Measurements from ENCODE around the gene DNAJB2.

DNAJB2 gene

DNA sequence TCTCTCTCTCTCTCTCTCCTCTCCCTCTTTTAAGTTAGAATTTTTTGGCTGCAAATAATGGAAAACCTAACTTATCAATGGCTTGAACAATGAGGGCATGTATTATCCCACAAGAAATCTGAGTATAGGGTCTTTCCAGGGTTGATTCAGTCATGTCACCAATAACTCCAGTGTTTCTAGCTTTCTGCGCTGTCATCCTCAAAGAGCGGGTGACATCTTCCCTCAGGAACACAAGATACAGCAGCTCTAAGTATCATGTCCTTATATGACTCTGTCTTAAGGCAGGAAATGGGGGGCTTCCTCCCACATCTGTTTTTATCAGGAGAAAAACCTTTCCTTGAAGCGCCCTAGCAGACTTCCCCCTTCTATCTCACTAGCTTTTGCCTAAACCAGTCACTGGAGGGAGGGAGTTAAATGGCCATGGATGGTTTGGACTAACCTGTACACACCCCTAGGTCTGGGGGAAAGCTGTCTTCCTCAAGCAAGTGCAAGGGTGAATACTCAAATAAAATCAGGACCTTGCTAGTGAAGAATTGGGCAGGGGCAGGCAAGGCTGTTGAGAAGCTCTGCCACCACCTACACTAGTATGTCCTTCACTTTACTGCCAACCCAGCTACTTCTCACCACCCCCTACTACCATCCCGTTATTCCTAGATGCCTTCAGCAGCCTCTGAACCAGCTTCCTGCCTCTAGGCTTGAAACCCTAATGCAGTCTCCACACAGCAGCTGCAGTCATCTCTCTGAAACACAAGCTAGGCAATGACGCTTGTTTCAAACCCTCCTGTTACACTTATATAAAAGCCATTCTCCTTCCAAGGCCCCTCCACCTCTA lies 17.9 kb upstream of the DNAJB2 start:
- DNase-seq, result no peak

DNA sequence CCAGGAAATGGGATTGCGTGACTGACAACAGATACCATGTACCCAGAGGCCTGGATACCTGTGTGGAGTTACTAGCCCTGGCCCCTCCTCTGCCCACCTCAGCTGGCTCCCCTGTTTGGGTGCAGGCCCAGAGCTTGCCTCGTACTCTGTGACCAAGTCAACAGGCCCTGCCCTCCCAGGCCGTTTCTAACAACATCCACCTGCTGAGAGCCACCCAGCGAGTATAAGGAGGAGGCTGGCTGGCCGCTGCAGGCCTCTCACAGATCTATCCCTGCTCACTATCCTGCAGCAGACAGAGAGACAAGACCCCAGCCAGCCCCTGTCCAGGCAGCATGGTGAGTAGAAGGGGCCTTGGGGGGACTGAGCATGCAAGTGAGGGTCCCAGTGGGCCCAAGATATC lies 12.9 kb upstream of the DNAJB2 start:
- no peak for DNase-seq

DNA sequence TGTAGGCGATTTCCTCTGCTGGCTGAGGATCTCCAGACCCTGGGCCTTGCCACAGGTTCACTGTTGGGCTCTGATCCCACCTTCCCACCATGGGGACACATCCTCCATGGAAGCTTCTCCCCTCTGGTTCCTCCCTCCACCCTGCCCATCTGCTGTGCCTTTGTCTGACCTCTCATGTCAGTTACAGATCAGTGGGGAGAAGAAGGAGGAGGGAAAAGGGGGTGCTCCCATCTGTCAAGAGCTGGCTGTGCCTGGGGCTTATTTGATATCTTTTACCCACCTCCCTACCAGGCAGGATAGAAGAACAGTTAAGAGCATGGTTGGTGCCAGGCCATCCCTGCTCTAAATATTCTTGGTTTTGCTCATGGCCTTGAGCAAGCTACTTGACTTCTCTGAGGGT lies 12.3 kb upstream of the DNAJB2 start:
- no peak for DNase-seq

DNA sequence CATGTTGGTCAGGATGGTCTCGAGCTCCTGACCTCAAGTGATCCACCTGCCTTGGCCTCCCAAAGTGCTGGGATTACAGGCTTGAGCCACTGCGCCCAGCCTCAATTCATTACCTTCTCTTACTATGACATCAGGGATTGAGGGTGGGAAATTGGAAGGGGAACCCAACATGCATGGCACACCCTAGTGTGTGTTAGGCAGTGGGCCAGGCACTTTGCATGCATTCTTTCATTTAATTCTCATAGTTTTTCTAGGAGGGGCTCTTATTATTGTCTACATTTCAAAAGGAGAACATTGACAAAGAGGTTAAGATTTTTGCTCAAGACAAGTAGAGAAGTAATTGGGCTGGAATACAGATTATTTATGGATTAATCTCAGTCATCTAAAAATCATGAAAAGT lies 10.9 kb upstream of the DNAJB2 start:
- no peak for DNase-seq

DNA sequence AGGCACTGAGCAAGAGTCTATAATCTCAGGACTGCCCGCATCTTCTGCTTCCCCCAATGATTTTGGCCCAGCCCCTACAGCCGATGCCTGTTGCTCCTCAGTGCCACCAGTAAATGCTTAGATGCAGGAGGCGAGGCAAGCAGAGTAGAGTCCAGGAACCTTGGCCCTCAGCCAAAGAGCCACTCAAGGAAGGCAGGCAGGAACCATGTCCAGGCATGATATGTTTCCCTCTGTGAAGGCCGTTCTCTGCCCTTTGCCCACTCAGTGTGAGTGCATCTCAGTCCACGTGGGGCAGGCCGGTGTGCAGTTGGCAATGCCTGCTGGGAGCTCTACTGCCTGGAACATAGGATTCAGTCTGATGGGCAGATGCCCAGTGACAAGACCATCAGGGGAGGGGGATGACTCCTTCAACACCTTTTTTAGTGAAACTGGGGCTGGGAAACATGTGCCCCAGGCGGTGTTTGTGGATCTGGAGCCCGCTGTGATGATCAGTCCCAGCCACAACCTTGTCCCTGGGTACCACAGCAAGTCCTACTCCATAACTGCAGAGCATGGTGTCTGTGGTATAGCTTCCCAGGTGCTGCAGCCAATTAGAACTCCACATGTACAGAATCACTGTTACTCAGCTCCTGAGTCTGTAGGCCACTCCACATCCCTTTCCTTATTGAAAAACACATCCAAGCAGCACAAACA lies 9.7 kb upstream of the DNAJB2 start:
- no peak for DNase-seq

GRCh38 chr2:219270055-219270372 lies 9.2 kb upstream of the DNAJB2 start:
- DNase-seq, result no peak

DNA sequence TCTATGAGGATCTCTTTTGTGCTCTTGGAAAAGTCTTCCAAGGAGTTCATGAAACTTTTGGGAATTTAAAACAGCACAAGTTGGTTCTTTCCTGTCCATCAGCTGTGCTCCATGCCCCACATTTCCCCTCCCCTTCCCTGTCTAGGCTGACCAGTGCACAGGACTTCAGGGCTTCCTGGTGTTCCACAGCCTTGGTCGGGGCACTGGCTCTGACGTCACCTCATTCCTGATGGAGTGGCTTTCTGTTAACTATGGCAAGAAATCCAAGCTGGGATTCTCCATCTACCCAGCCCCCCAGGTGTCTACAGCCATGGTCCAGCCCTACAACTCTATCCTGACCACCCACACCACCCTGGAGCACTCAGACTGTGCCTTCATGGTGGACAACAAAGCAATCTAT lies 8.1 kb upstream of the DNAJB2 start:
- DNase-seq, result no peak

DNA sequence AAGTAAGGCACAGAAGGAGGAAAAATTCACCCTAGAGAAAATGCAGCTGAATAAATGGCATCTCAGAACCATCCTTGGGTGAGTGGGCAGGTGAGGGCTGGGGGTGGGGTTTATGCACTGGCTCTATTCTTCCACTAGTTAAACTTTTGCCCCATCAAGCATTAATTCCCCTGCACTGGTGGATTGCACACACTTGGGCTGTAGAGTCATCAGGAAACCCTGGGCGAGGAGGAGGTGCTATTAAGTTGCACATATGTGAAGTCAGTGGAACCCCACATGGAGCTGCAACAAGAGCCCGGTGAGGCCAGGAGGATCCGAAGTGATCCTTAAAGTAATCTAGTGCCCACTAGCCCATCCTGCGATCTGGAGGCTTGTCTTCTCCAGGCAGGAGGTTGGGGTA lies 6.8 kb upstream of the DNAJB2 start:
- DNase-seq, result no peak

- DNase-seq, result no peak
These were observed 6.2 kb upstream of the DNAJB2 start for GRCh38 chr2:219272995-219273394.

DNA sequence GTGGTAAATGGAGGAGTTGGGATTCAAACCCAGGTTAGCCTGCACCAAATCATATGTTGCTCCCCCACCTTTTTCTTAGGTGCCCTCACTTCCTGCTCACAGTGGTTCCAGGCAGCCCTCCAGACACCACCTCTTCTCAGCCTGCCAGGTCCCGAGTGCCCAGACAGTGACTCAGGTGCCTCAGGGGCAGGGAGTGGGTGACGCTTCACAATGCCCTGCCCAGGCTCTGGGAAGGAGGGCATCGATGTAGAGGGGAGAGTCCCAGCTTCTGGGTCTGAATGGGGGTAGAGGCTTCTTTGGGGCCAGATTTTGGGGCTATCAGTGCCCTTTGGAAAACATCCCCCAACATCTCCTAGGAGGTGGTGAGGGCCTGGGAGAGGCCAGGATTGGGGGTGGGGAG lies 5.2 kb upstream of the DNAJB2 start:
- no peak for DNase-seq

GRCh38 chr2:219274361-219274921 lies 4.7 kb upstream of the DNAJB2 start:
- DNase-seq, result no peak

DNA sequence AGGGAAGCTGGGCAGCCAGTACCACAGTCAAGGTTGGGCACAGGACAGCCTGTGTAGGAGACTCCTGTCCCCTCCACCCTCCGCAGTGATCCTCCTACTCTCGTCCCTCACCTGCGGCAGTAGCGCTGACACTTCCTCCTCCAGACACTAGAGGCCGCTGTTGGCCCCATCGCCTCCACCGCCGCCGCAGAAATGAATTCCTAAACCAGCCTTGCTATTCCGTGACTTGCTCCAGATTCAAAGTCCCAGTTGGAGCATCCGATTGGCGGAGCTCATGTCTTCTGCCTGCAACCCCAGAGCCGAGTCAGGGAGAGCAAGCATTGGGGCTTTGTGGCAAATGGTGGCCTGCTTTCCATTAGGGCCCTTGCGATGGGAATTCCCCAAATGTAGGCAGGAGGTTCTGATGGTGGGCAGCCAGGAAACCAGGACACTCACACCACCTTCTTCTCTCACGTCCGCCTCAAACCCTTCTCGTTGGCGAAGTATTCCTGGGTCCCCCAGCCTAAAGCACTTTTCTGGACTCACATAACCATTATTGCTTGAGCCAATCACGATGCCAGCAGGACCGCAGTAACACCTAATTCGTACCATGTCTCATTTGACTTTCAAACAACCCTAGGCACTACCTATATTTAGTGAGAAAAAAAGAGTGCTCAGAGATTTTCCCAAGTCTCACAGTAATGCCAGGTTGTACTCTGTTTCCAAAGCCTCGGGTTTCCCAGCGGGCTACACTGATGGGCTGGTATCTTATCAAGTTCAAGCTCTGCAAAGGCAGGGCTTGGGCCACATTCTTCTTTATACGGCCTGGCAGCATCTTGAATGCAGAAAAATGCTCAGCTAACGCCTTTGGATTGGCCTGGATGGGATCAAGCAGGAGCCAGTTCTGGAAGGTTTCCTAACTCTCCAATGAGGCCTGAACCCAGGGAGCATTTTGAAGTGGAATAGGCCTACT lies 1.2 kb upstream of the DNAJB2 start:
- DNase-seq, result peak; percentile 75

DNA sequence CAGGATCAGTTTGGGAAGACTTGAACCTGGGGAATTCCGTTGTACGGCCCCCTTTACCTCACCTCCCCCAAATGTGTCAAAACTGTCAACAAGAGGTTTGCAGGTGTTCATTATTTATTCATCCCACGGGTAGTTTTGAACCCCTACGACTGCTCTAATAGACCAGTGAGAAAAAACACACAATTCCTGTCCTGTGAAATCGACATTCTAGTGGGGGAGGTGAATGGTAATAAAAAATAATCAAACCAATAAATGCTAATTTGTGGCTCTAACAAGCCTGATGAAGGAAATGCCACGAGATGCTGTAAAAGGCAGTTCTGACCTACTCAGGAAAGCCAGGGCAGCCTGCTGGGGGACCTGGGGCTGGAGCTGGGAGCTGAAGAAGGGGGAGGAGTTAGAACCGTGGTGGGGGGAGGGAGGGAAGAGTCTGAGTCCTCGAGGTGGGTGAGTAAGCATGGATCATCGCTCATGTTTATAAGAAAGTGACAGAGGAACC lies 463 bp upstream of the DNAJB2 start:
- DNase-seq, result no peak

DNA sequence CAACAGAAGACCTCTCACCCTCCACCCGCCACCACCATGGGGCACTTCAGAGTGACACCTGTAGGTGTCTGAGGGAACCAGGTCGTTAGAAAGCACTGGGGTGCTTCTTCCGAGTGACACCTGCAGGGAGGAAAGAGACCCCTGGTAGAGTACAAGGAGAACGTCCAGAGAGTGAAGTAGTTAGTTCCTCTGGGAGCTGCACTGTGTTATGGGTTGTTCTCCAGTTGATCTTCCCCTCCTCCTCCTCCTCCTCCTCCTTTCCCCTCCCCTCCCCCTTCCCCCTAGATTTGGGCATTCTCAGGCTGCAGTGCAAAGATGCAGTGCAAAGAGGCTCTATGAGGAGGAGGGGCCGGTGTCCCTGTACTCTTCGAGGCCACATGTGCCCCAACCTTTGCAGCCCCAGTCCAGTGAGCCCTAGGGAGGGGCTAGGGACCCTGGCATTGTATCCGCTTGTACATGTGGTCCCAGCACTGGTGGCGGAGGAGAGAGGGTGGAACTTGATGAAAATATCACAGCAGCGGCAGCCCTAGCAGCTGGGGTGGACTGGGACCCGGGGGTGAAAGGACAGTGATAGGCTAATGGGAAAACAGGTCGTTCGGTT lies 850 bp downstream of the DNAJB2 start:
- DNase-seq, result no peak

- DNase-seq, result no peak
These were observed 1.5 kb downstream of the DNAJB2 start for GRCh38 chr2:219280651-219281050.

GRCh38 chr2:219281588-219281987 lies 2.4 kb downstream of the DNAJB2 start:
- no peak for DNase-seq

- DNase-seq, result no peak
These were observed 3.2 kb downstream of the DNAJB2 start for GRCh38 chr2:219282375-219282774.

DNA sequence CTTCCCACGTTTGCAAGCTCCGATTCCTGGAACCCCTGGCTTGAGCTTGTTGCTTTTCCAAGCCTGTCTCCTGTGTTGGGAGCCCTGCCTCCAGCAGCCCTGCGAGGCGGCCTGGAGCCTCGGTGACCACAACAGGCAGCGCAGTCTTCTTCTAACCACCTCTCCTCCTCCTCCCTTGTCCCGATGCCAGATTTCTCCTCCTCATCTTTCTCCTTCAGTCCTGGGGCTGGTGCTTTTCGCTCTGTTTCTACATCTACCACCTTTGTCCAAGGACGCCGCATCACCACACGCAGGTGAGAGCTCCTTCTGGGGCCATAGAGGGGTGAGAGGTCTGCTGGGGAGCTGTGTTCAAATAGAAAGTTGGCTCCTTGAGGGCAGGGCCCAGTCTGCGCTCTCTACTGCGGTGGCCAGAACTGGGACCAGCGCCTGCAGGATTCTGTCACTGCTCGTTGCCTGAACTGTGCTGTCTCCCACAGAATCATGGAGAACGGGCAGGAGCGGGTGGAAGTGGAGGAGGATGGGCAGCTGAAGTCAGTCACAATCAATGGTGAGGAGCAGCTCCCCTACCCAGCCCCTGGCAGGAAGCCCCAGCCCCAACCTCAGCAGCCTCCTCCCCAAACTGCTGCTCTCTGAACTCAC lies 3.9 kb downstream of the DNAJB2 start:
- no peak for DNase-seq

DNA sequence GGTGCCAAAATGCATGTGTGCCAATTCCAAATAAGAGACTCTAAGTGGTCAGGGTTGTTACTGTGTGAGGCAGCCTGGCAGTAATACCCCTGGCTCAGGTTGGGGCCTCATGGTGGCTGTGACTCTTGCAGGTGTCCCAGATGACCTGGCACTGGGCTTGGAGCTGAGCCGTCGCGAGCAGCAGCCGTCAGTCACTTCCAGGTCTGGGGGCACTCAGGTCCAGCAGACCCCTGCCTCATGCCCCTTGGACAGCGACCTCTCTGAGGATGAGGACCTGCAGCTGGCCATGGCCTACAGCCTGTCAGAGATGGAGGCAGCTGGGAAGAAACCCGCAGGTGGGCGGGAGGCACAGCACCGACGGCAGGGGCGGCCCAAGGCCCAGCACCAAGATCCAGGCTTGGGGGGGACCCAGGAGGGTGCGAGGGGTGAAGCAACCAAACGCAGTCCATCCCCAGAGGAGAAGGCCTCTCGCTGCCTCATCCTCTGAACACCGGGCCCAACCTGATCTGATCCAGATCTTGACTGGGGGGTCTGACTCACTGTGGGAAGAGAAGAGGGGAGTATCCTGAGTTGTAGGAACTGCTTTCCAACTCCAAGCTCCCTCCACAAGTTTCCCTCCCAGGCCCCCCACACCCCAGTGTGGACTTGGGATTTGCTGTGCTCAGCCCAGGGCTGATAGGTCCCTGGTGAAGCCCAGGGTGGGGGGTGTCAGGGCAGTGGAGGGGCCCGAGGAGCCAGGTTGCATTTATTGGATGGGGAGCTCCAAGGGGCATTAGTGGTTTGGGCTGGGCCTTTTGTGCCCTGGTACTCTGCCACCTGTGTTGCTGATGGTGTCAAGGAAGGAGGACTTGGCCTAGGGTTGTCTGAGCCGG lies 5.6 kb downstream of the DNAJB2 start:
- no peak for DNase-seq

DNA sequence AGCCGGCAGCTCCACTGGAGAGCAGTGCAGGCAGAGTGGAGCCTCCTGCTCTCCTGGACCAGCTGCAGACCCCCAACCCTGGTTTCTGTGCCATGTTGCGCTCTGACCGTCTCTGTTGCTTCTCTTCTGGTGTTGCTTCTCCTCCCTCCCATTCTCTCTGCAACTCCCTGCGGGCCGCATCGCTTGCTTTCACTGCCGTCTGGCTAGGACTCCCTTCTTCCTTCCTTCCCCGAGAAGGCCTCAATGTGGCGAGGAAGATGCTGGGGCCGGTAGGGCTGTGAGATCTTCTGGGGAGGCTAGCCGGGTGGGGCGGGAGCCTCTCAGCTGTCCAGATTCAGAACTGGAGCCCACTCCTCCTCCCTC lies 6.2 kb downstream of the DNAJB2 start:
- no peak for DNase-seq

- DNase-seq, result no peak
These were observed 6.8 kb downstream of the DNAJB2 start for GRCh38 chr2:219285894-219286425.

Data from stimulated activated CD4-positive, alpha-beta T cell treated with anti-CD3 and anti-CD28 coated beads, Interleukin-1b, Interleukin-23, amount 100 ng/mL, for 48 hours (primary cell).